ENCODE results near the gene FAM184B.

Gene FAM184B

DNA sequence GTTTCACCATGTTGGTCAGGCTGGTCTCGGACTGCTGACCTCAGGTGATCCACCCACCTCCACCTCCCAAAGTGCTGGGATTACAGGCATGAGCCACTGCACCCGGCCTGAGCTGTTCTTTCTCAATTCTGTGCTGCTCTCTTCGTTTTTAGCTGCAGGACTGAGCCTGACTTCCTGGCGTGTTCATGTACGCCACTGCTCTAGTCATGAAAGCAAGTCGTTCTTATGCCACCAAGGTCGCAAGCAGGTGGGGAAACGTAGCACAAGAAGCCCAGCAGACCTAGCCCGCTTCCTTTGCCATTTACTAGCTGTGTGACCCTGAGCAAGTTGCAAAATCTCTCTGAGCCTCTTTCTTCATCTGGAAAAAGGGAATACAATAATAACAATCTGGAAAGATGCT is 123.6 kb downstream of the FAM184B start:
- Histone ChIP-seq H2BK12ac (ENCODE audit: low read length) (no peak overlapping the region), H3K4me1 (ENCODE audit: control insufficient read depth in 2 of 2, insufficient read depth in 1 of 2, low read depth in 1 of 2, low read length in 2 of 2) (no peaks in the 10 kb centered on the region), H3K4me2 (ENCODE audit: insufficient read depth, low read length, poor library complexity, severe bottlenecking) (no peak overlapping the region), H3K9ac (ENCODE audit: low read depth, low read length, poor library complexity) (no peak overlapping the region), H2BK120ac (ENCODE audit: low read depth, low read length) (no peak overlapping the region), H3K27me3 (ENCODE audit: control insufficient read depth in 3 of 3, insufficient read depth in 3 of 3, low read depth in 1 of 3, low read length in 3 of 3) (peaks cover 0 to 5% (median 0%) of the 10 kb centered on the region in 3 experiments), H3K18ac (ENCODE audit: low read length) (no peak overlapping the region), H3K4ac (ENCODE audit: low read length) (no peak overlapping the region), H2AK5ac (ENCODE audit: low read depth, low read length) (no peak overlapping the region), H2BK5ac (ENCODE audit: low read length) (no peak overlapping the region), H3K36me3 (replicated peaks in 1 of 2; ENCODE audit: control insufficient read depth in 2 of 2, insufficient read depth in 2 of 2, low read length in 2 of 2) (no peaks in the 10 kb centered on the region), H3K79me1 (ENCODE audit: low read depth, low read length) (peaks cover 3% of the 10 kb centered on the region), H3K14ac (ENCODE audit: low read length) (no peak overlapping the region), H2BK15ac (ENCODE audit: low read length) (no peak overlapping the region), H4K91ac (ENCODE audit: low read depth, low read length, poor library complexity) (no peak overlapping the region), H4K8ac (ENCODE audit: low read depth, low read length) (no peak overlapping the region), H2AFZ (ENCODE audit: low read length) (no peak overlapping the region), H3K27ac (replicated peaks; ENCODE audit: low read length) (no peak overlapping the region), H3K23ac (ENCODE audit: low read depth, low read length, poor library complexity) (no peak overlapping the region), H3K4me3 (ENCODE audit: low read length in 2 of 2) (no peak overlapping the region), H3K9me3 (replicated peaks in 1 of 2; ENCODE audit: control insufficient read depth in 2 of 2, insufficient read depth in 1 of 2, low read depth in 1 of 2, low read length in 2 of 2) (peaks cover 2 to 3% of the 10 kb centered on the region in 2 donors)
- no CpG with 5 or more reads among the region's 9 CpGs for WGBS, 2 donors (ENCODE audit: extremely low coverage in 2 of 2, insufficient read length in 2 of 2, insufficient replicate concordance in 1 of 2)
- no peak for DNase-seq (ENCODE audit: low spot score)

- Histone ChIP-seq H4K8ac (ENCODE audit: low read depth, low read length) (no peak overlapping the region), H3K27me3 (ENCODE audit: control insufficient read depth in 3 of 3, insufficient read depth in 3 of 3, low read depth in 1 of 3, low read length in 3 of 3) (peaks cover 0 to 5% (median 2%) of the 10 kb centered on the region in 3 experiments), H3K18ac (ENCODE audit: low read length) (no peak overlapping the region), H2BK5ac (ENCODE audit: low read length) (no peak overlapping the region), H3K27ac (replicated peaks; ENCODE audit: low read length) (no peak overlapping the region), H3K14ac (ENCODE audit: low read length) (no peak overlapping the region), H3K9ac (ENCODE audit: low read depth, low read length, poor library complexity) (no peak overlapping the region), H2BK120ac (ENCODE audit: low read depth, low read length) (no peak overlapping the region), H2AK5ac (ENCODE audit: low read depth, low read length) (no peak overlapping the region), H4K91ac (ENCODE audit: low read depth, low read length, poor library complexity) (no peak overlapping the region), H3K4me3 (ENCODE audit: low read length in 2 of 2) (no peak overlapping the region), H3K9me3 (replicated peaks in 1 of 2; ENCODE audit: control insufficient read depth in 2 of 2, insufficient read depth in 1 of 2, low read depth in 1 of 2, low read length in 2 of 2) (peaks cover 3% of the 10 kb centered on the region in 2 donors), H3K23ac (ENCODE audit: low read depth, low read length, poor library complexity) (no peak overlapping the region), H2BK12ac (ENCODE audit: low read length) (no peak overlapping the region), H3K4ac (ENCODE audit: low read length) (no peak overlapping the region), H2BK15ac (ENCODE audit: low read length) (no peak overlapping the region), H3K4me1 (ENCODE audit: control insufficient read depth in 2 of 2, insufficient read depth in 1 of 2, low read depth in 1 of 2, low read length in 2 of 2) (no peaks in the 10 kb centered on the region), H3K4me2 (ENCODE audit: insufficient read depth, low read length, poor library complexity, severe bottlenecking) (no peak overlapping the region), H3K79me1 (ENCODE audit: low read depth, low read length) (peaks cover 3% of the 10 kb centered on the region), H3K36me3 (replicated peaks in 1 of 2; ENCODE audit: control insufficient read depth in 2 of 2, insufficient read depth in 2 of 2, low read length in 2 of 2) (no peaks in the 10 kb centered on the region), H2AFZ (ENCODE audit: low read length) (no peak overlapping the region)
- WGBS, 2 donors (ENCODE audit: extremely low coverage in 2 of 2, insufficient read length in 2 of 2, insufficient replicate concordance in 1 of 2), result no CpG with 5 or more reads among the region's 1 CpG
- no peak for DNase-seq (ENCODE audit: low spot score)
These were observed 124.3 kb downstream of the FAM184B start for GRCh38 chr4:17657090-17657489.

DNA sequence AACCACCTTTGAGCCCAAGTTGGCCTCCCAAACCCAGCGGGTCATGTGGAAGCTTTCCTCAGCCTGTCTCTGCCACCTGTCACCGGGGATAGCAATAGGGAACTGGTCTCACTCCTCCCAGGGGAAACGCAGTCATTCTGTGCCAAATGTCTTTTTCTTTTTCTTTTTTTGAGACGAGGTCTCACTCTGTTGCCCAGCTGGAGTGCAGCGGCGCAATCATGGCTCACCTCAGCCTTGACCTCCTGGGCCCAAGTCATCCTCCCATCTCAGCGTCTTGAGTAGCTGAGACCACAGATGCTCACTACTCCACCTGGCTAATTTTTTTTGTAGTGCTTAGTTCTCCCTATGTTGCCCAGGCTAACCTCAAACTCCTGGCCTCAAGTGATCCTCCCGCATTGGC is 126.7 kb downstream of the FAM184B start:
- Histone ChIP-seq H3K14ac (ENCODE audit: low read length) (no peak overlapping the region), H2AFZ (ENCODE audit: low read length) (no peak overlapping the region), H3K9me3 (replicated peaks in 1 of 2; ENCODE audit: control insufficient read depth in 2 of 2, insufficient read depth in 1 of 2, low read depth in 1 of 2, low read length in 2 of 2) (peaks cover 3% of the 10 kb centered on the region in 2 donors), H4K91ac (ENCODE audit: low read depth, low read length, poor library complexity) (no peak overlapping the region), H3K9ac (ENCODE audit: low read depth, low read length, poor library complexity) (no peak overlapping the region), H3K23ac (ENCODE audit: low read depth, low read length, poor library complexity) (no peak overlapping the region), H4K8ac (ENCODE audit: low read depth, low read length) (no peak overlapping the region), H3K27me3 (ENCODE audit: control insufficient read depth in 3 of 3, insufficient read depth in 3 of 3, low read depth in 1 of 3, low read length in 3 of 3) (peaks cover 0 to 5% (median 2%) of the 10 kb centered on the region in 3 experiments), H2AK5ac (ENCODE audit: low read depth, low read length) (no peak overlapping the region), H3K4me1 (ENCODE audit: control insufficient read depth in 2 of 2, insufficient read depth in 1 of 2, low read depth in 1 of 2, low read length in 2 of 2) (no peaks in the 10 kb centered on the region), H2BK15ac (ENCODE audit: low read length) (no peak overlapping the region), H3K4me3 (ENCODE audit: low read length in 2 of 2) (no peak overlapping the region), H3K18ac (ENCODE audit: low read length) (no peak overlapping the region), H2BK120ac (ENCODE audit: low read depth, low read length) (no peak overlapping the region), H3K4ac (ENCODE audit: low read length) (no peak overlapping the region), H2BK12ac (ENCODE audit: low read length) (no peak overlapping the region), H2BK5ac (ENCODE audit: low read length) (no peak overlapping the region), H3K79me1 (ENCODE audit: low read depth, low read length) (no peaks in the 10 kb centered on the region), H3K4me2 (ENCODE audit: insufficient read depth, low read length, poor library complexity, severe bottlenecking) (no peak overlapping the region), H3K27ac (replicated peaks; ENCODE audit: low read length) (no peak overlapping the region), H3K36me3 (replicated peaks in 1 of 2; ENCODE audit: control insufficient read depth in 2 of 2, insufficient read depth in 2 of 2, low read length in 2 of 2) (no peaks in the 10 kb centered on the region)
- DNase-seq (ENCODE audit: low spot score), result no peak
- WGBS, 2 donors (ENCODE audit: extremely low coverage in 2 of 2, insufficient read length in 2 of 2, insufficient replicate concordance in 1 of 2), result no CpG with 5 or more reads among the region's 8 CpGs

DNA sequence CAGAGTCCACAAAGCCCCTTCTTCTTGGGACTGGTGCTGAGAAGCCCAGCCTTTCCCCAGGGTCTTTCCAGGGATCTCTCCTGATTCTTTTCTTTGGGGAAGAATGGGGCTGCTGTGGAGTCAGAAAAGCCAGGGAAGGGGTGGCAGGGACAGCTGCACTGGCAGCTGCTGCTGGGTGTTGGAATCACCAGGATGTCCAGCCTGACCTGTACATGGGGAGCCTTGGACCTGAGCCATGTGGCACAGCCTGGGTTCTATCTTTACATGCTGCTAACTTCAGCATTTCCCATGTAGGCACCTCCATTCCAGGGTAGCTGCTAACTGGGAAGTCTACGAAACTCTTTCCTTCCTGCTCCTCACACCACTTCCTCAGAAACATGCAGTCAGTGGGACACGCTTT is 131.0 kb downstream of the FAM184B start:
- no peak overlapping the region for H3K27ac ChIP-seq (replicated peaks; ENCODE audit: low read length)
- no peaks in the 10 kb centered on the region for H3K4me1 ChIP-seq (ENCODE audit: control insufficient read depth in 2 of 2, insufficient read depth in 1 of 2, low read depth in 1 of 2, low read length in 2 of 2)
- H3K23ac ChIP-seq (ENCODE audit: low read depth, low read length, poor library complexity), result no peak overlapping the region
- no peaks in the 10 kb centered on the region for H3K36me3 ChIP-seq (replicated peaks in 1 of 2; ENCODE audit: control insufficient read depth in 2 of 2, insufficient read depth in 2 of 2, low read length in 2 of 2)
- no peak overlapping the region for H3K9ac ChIP-seq (ENCODE audit: low read depth, low read length, poor library complexity)
- H2AFZ ChIP-seq (ENCODE audit: low read length), result no peak overlapping the region
- H3K79me1 ChIP-seq (ENCODE audit: low read depth, low read length), result no peaks in the 10 kb centered on the region
- H2BK5ac ChIP-seq (ENCODE audit: low read length), result no peak overlapping the region
- H3K4me2 ChIP-seq (ENCODE audit: insufficient read depth, low read length, poor library complexity, severe bottlenecking), result no peak overlapping the region
- no peak for DNase-seq (ENCODE audit: low spot score)
- H3K27me3 ChIP-seq (ENCODE audit: control insufficient read depth in 3 of 3, insufficient read depth in 3 of 3, low read depth in 1 of 3, low read length in 3 of 3), result peaks cover 0 to 2% (median 0%) of the 10 kb centered on the region in 3 experiments
- H2AK5ac ChIP-seq (ENCODE audit: low read depth, low read length), result no peak overlapping the region
- no peak overlapping the region for H2BK12ac ChIP-seq (ENCODE audit: low read length)
- peaks cover 2 to 3% of the 10 kb centered on the region in 2 donors for H3K9me3 ChIP-seq (replicated peaks in 1 of 2; ENCODE audit: control insufficient read depth in 2 of 2, insufficient read depth in 1 of 2, low read depth in 1 of 2, low read length in 2 of 2)
- H2BK15ac ChIP-seq (ENCODE audit: low read length), result no peak overlapping the region
- no peak overlapping the region for H3K4me3 ChIP-seq (ENCODE audit: low read length in 2 of 2)
- WGBS, 2 donors (ENCODE audit: extremely low coverage in 2 of 2, insufficient read length in 2 of 2, insufficient replicate concordance in 1 of 2), result no CpG with 5 or more reads among the region's 2 CpGs
- H3K4ac ChIP-seq (ENCODE audit: low read length), result no peak overlapping the region
- H3K14ac ChIP-seq (ENCODE audit: low read length), result no peak overlapping the region
- no peak overlapping the region for H4K91ac ChIP-seq (ENCODE audit: low read depth, low read length, poor library complexity)
- no peak overlapping the region for H2BK120ac ChIP-seq (ENCODE audit: low read depth, low read length)
- no peak overlapping the region for H3K18ac ChIP-seq (ENCODE audit: low read length)
- H4K8ac ChIP-seq (ENCODE audit: low read depth, low read length), result no peak overlapping the region
